ENCODE results near the gene PDE11A.

Gene PDE11A

GRCh38 chr2:177748360-177748759, 324.2 kb downstream of the PDE11A start:
- H3K4me3 Mint-ChIP-seq, result no peak overlapping the region
- H3K36me3 Mint-ChIP-seq, result peaks cover 3% of the 10 kb centered on the region
- H3K27me3 Mint-ChIP-seq, result peaks cover 1% of the 10 kb centered on the region
- no peaks in the 10 kb centered on the region for H3K9me3 Mint-ChIP-seq (ENCODE audit: low read depth)
- H3K27ac Mint-ChIP-seq, result no peak overlapping the region
- no peaks in the 10 kb centered on the region for H3K4me1 Mint-ChIP-seq (ENCODE audit: low read depth)

- Mint-ChIP-seq H3K9me3 (ENCODE audit: low read depth) (no peaks in the 10 kb centered on the region), H3K36me3 (peaks cover 3% of the 10 kb centered on the region), H3K4me1 (ENCODE audit: low read depth) (no peaks in the 10 kb centered on the region)
Observed at GRCh38 chr2:177747384-177747783, 325.2 kb downstream of the PDE11A start.

DNA sequence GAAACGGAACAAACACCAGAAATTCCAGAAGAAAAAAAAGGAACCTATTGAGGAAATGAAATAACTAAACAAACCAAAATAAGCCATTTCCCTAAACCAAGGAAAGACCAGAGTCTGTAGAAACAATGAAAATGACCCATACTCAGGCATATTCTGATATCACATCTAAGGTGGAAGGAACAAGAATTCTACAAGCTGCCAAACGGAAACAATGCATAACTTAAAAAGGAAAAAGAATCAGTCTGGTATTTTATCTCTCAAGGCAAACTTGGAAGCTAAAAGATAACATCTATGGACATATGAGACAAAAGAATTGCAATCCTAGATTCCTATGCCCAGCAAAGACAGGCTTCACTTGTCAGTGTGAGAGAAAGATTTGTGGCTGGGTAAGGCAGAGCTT, 326.2 kb downstream of the PDE11A start:
- Mint-ChIP-seq H3K27ac (no peak overlapping the region), H3K27me3 (peaks cover 1% of the 10 kb centered on the region), H3K4me3 (no peak overlapping the region), H3K9me3 (ENCODE audit: low read depth) (no peaks in the 10 kb centered on the region), H3K36me3 (peaks cover 3% of the 10 kb centered on the region), H3K4me1 (ENCODE audit: low read depth) (no peaks in the 10 kb centered on the region)

More at GRCh38 chr2:177747384-177747783, 325.2 kb downstream of the PDE11A start:
- Mint-ChIP-seq H3K4me3 (no peak overlapping the region), H3K27me3 (peaks cover 1% of the 10 kb centered on the region), H3K27ac (no peak overlapping the region)

- Mint-ChIP-seq H3K27ac (no peak overlapping the region), H3K9me3 (ENCODE audit: low read depth) (no peaks in the 10 kb centered on the region), H3K27me3 (peaks cover 1% of the 10 kb centered on the region), H3K4me1 (ENCODE audit: low read depth) (no peaks in the 10 kb centered on the region), H3K36me3 (peaks cover 3% of the 10 kb centered on the region), H3K4me3 (no peak overlapping the region)
Observed at GRCh38 chr2:177745531-177745930, 327.0 kb downstream of the PDE11A start.

DNA sequence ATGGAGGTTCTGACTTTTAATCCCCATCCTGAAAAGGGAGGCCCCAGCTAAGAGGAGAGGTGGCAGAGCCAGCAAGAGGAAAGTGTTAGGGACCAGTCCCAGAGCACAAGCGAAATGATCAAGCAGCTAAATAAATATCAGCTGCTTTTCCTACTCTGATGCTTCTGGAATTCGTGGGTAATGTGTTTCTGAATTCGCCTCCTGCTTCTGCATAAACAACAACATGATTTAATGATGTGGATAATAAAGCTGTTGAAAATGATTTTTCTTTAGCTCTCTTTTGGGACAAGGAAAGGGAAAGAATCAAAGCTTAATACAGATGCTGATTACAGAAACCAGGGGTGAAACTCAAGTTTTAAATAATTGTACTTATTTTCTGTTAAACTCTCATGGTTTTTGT, 329.7 kb downstream of the PDE11A start:
- Mint-ChIP-seq H3K36me3 (peaks cover 3% of the 10 kb centered on the region), H3K4me1 (ENCODE audit: low read depth) (no peaks in the 10 kb centered on the region), H3K4me3 (no peak overlapping the region), H3K27me3 (peaks cover 1% of the 10 kb centered on the region), H3K27ac (no peak overlapping the region), H3K9me3 (ENCODE audit: low read depth) (no peaks in the 10 kb centered on the region)

- Mint-ChIP-seq H3K9me3 (ENCODE audit: low read depth) (no peaks in the 10 kb centered on the region), H3K36me3 (peaks cover 3% of the 10 kb centered on the region), H3K4me1 (ENCODE audit: low read depth) (no peaks in the 10 kb centered on the region), H3K4me3 (no peak overlapping the region), H3K27ac (no peak overlapping the region), H3K27me3 (peaks cover 1% of the 10 kb centered on the region)
Observed at GRCh38 chr2:177741866-177742265, 330.7 kb downstream of the PDE11A start.

GRCh38 chr2:177740700-177741099, 331.9 kb downstream of the PDE11A start:
- H3K4me1 Mint-ChIP-seq (ENCODE audit: low read depth), result no peaks in the 10 kb centered on the region
- H3K36me3 Mint-ChIP-seq, result no peaks in the 10 kb centered on the region
- no peaks in the 10 kb centered on the region for H3K9me3 Mint-ChIP-seq (ENCODE audit: low read depth)
- H3K4me3 Mint-ChIP-seq, result no peak overlapping the region
- H3K27me3 Mint-ChIP-seq, result peaks cover 3% of the 10 kb centered on the region
- no peak overlapping the region for H3K27ac Mint-ChIP-seq

DNA sequence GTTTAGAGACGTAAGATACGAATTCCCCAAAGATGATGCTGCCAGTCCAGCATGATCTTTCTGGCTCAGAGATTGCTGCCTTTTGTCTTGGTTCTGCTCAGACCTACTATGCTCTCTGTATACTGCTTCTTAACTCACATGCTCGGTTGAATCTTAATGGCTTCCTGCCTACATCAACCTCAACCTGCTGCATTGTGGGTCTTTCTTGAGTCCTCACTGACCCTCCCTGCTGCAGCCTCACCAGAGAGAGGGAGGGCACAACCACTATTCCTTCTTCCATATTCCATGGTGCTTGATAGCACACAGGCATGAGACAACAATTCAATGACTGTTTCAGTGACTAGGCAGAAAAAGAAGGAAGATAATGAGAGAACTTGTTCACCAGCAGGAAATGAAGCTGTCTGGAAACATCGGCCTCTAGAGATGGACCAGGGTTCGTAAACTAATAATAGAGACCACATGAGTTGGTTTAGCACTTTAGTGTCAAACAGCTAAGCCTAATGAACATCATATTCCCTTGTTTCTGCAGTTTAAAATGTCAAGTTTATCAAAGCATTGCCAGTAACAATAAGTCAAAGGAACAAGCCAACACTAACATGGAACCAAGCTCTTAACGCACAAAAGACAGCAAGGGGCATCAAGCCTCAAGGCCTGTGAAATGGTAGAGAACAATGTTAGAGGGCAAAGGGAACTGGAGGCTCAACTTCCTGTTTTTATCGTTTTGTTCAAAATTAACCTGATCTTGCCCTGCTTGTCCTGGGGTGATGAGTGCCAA, 333.9 kb downstream of the PDE11A start:
- peaks cover 8% of the 10 kb centered on the region for H3K27me3 Mint-ChIP-seq
- H3K9me3 Mint-ChIP-seq (ENCODE audit: low read depth), result no peaks in the 10 kb centered on the region
- H3K4me3 Mint-ChIP-seq, result no peak overlapping the region
- H3K27ac Mint-ChIP-seq, result no peak overlapping the region
- no peaks in the 10 kb centered on the region for H3K4me1 Mint-ChIP-seq (ENCODE audit: low read depth)
- H3K36me3 Mint-ChIP-seq, result no peaks in the 10 kb centered on the region

- no peaks in the 10 kb centered on the region for H3K9me3 Mint-ChIP-seq (ENCODE audit: low read depth)
- peaks cover 6% of the 10 kb centered on the region for H3K27me3 Mint-ChIP-seq
- H3K36me3 Mint-ChIP-seq, result no peaks in the 10 kb centered on the region
- no peak overlapping the region for H3K27ac Mint-ChIP-seq
- no peak overlapping the region for H3K4me3 Mint-ChIP-seq
- no peaks in the 10 kb centered on the region for H3K4me1 Mint-ChIP-seq (ENCODE audit: low read depth)
Observed at GRCh38 chr2:177735318-177735803, 337.2 kb downstream of the PDE11A start.

DNA sequence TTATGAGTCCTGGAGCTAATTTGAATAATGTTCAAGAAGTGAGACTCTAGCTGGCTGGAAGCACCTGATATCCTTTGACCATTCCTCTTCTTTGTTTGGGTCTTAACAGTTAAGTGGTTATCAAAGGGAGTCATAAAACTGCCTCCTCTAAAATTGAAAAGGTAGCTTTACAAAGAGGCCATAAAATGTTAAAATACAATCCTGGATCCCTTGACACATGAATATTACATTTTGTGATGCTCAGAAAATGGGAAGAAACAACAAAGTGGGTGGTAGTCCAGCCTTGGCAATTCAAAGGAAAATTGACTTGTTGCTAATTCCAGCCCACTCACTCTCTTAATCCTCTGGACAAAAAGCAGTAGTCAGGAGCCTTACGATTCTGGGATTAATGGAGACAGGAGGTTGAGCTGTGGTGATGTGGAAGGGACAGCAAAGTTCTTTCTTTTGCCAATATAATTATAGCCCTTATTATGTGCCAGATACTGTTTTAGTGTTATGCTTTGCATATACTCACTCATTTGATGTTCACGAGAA, 339.2 kb downstream of the PDE11A start:
- Mint-ChIP-seq H3K27ac (no peak overlapping the region), H3K27me3 (peaks cover 6% of the 10 kb centered on the region), H3K36me3 (no peaks in the 10 kb centered on the region), H3K4me1 (ENCODE audit: low read depth) (no peaks in the 10 kb centered on the region), H3K4me3 (no peak overlapping the region), H3K9me3 (ENCODE audit: low read depth) (no peaks in the 10 kb centered on the region)

DNA sequence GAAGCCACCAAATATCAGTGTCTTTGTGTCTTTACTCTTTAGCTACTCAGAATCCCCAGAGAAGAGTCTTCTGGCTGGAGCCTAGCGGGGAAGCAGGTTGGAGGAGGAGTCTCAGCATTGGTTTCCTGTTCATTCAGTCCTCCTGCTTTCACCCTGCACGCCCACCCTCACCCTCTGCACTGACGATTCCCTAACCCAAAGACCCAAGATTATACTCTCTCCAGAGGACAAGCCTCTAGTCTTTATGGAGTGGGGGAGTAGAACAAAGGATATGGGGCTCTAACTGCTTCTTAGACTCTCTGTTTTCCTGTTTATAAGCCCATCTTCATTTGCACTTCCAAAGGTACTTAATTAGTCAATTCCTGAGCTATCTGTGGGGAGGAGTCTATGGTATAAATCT, 341.2 kb downstream of the PDE11A start:
- H3K4me1 Mint-ChIP-seq (ENCODE audit: low read depth), result no peaks in the 10 kb centered on the region
- H3K9me3 Mint-ChIP-seq (ENCODE audit: low read depth), result no peaks in the 10 kb centered on the region
- no peak overlapping the region for H3K4me3 Mint-ChIP-seq
- H3K27me3 Mint-ChIP-seq, result peaks cover 7% of the 10 kb centered on the region
- no peak overlapping the region for H3K27ac Mint-ChIP-seq
- no peaks in the 10 kb centered on the region for H3K36me3 Mint-ChIP-seq

DNA sequence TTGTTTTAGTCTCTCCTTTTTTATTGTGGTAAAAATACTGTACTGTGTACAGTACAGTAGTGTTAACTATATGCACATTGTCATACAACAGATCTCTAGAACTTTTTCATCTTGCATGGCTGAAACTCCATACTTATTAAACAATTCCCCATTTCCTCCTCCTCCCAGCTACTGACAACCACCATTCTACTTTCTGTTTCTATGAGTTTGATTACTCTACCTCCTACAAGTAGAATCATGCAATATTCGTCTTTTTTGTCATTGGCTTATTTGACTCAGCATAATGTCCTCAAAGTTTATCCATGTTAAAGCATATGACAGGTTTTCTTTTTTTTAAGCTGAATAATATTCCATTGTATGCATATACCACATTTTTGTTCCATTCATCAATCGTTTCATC, 341.8 kb downstream of the PDE11A start:
- Mint-ChIP-seq H3K27me3 (peaks cover 8% of the 10 kb centered on the region), H3K4me1 (ENCODE audit: low read depth) (no peaks in the 10 kb centered on the region), H3K4me3 (no peak overlapping the region), H3K27ac (no peak overlapping the region), H3K9me3 (ENCODE audit: low read depth) (no peaks in the 10 kb centered on the region), H3K36me3 (no peaks in the 10 kb centered on the region)

DNA sequence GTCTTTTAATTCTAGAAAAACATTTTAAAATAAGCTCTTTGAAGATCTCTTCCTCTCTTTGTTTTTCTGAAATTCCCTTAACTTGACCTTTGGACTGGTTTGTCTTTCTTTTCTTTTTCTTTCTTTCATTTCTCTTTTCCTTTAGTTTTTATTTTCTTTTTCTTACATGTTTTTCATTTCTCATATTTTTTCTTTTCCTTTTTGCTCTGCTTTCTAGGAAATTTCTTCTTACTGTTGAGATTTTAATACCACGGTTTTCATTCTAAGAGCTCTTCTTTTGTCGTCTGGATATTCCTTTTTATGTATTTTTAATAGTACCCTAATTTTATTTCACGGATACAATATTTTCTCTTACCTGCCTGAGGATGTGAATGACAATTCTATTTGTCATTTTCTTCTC, 342.2 kb downstream of the PDE11A start:
- Mint-ChIP-seq H3K27ac (no peak overlapping the region), H3K36me3 (no peaks in the 10 kb centered on the region), H3K27me3 (peaks cover 8% of the 10 kb centered on the region), H3K4me1 (ENCODE audit: low read depth) (no peaks in the 10 kb centered on the region), H3K4me3 (no peak overlapping the region), H3K9me3 (ENCODE audit: low read depth) (no peaks in the 10 kb centered on the region)

DNA sequence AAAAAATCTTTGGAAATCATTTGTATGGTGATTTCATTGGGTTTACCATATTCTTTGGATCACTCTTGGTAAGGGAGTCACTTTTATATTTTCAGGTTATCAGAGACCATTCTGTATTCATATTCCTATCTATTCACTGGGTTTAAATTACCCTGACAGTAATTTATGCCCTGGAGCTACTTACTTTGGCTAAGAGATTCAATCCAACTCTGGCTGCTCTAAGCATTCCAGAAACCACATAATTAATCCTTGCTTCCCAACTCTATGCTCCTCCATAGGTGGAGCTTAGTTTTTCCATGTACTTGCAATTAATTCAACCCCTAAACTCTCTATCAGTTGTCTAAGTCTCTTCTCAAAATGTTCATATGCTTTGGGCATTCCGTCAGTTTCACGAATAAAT, 343.7 kb downstream of the PDE11A start:
- no peaks in the 10 kb centered on the region for H3K9me3 Mint-ChIP-seq (ENCODE audit: low read depth)
- no peak overlapping the region for H3K4me3 Mint-ChIP-seq
- peaks cover 3% of the 10 kb centered on the region for H3K27me3 Mint-ChIP-seq
- H3K4me1 Mint-ChIP-seq (ENCODE audit: low read depth), result no peaks in the 10 kb centered on the region
- H3K36me3 Mint-ChIP-seq, result no peaks in the 10 kb centered on the region
- H3K27ac Mint-ChIP-seq, result no peak overlapping the region

GRCh38 chr2:177728399-177728765, 344.2 kb downstream of the PDE11A start:
- no peaks in the 10 kb centered on the region for H3K4me1 Mint-ChIP-seq (ENCODE audit: low read depth)
- H3K9me3 Mint-ChIP-seq (ENCODE audit: low read depth), result no peaks in the 10 kb centered on the region
- H3K4me3 Mint-ChIP-seq, result no peak overlapping the region
- H3K27me3 Mint-ChIP-seq, result peaks cover 3% of the 10 kb centered on the region
- H3K36me3 Mint-ChIP-seq, result no peaks in the 10 kb centered on the region
- no peak overlapping the region for H3K27ac Mint-ChIP-seq
